Choroid plexus epithelial cell (primary cell): ENCODE data around the gene MARCHF11.

Experiments used
- DNase-seq: peaks from one replicate; pipeline ENCODE4 v3.0.0-alpha.2; 2010; ENCODE audit warnings: low read depth
- H3K4me3 ChIP-seq: 2 replicates; pipeline ENCODE4 v1.5.1; 2011; ENCODE audit warnings: low read depth, mild to moderate bottlenecking, control low read depth, low read length, moderate library complexity
- CTCF ChIP-seq: conservative IDR thresholded peaks from 2 replicates; pipeline ENCODE4 v1.5.1; 2011; ENCODE audit warnings: low read depth, mild to moderate bottlenecking, control low read depth, inconsistent platforms, low read length, moderate library complexity

MARCHF11 gene

GRCh38 chr5:16169550-16169949 lies 10.0 kb downstream of the MARCHF11 start:
- no peak for DNase-seq
- no peak overlapping the region for H3K4me3 ChIP-seq
- TF ChIP-seq CTCF: no peak

DNA sequence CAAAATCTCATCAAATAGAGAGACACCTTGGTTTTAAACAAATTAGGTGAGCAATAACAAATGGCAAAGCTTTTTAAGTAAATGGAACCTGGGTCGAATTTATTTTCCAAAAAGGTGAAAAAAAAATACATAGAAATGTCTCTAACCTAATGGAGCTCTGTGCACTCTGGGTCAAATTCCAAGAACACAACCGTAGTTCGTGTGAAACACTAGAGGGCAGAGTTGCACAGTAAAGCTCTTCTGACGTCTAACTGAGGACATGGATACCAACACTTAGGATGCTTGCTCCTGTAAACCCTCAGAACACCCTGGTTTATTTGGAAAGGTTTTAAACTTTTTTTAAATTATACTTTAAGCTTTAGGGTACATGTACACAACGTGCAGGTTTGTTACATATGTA lies 18.9 kb downstream of the MARCHF11 start:
- H3K4me3 ChIP-seq: no peak overlapping the region
- TF ChIP-seq CTCF: peak; percentile 79
- peak; percentile 85 for DNase-seq

DNA sequence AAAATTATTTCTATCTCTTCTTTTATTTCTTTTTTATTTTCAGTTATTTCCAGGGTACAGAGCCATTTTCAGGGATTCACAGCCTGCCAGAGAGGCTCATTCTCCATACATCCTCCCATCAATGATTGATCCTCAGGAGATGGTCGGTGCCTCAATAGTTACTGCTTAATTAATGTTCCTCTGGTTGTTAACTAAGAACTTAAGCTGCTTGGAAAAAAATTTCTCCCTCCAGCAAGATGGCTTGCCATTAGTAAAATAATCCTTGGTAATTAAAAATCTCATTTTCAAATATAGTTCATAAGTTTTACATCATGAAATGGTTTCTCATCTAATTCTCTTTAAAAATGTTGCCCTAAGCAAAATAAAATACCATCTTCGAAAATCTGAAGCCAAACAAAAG lies 20.0 kb downstream of the MARCHF11 start:
- no peak for TF ChIP-seq CTCF
- H3K4me3 ChIP-seq: no peak overlapping the region
- no peak for DNase-seq

GRCh38 chr5:16156152-16156551 lies 23.4 kb downstream of the MARCHF11 start:
- no peak overlapping the region for H3K4me3 ChIP-seq
- TF ChIP-seq CTCF: no peak
- no peak for DNase-seq

GRCh38 chr5:16152601-16153568 lies 26.7 kb downstream of the MARCHF11 start:
- no peak overlapping the region for H3K4me3 ChIP-seq
- TF ChIP-seq CTCF: no peak
- DNase-seq: no peak

DNA sequence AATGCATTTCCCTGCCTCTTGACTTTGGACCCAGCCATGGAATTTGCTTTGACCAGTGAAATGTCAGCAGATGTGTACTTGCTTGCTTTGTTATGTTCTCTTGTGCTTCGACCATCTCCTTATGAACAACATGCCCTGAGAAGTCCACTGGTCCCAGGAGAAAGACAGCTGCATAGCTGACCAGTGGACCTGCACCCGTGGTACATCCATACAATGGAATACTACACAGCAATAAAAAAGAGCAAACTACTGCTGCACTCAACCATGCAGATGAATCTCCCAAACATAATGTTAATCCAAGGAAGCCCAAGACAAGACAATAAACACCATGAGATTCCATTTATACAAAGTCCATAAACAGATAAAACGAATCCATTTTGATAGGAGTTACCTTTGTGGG lies 30.0 kb downstream of the MARCHF11 start:
- no peak for TF ChIP-seq CTCF
- no peak overlapping the region for H3K4me3 ChIP-seq
- no peak for DNase-seq
